Measurements from ENCODE around the gene SPTLC3. TPM values are rescaled to one million over a fixed set of nuclear protein-coding genes. Genes with fewer than 3 reads are reported as not detected.

The SPTLC3 gene
- total and polyA plus RNA-seq, 8 donors: 1.1 to 33.9 (median 2.1) TPM; not detected in 1

DNA sequence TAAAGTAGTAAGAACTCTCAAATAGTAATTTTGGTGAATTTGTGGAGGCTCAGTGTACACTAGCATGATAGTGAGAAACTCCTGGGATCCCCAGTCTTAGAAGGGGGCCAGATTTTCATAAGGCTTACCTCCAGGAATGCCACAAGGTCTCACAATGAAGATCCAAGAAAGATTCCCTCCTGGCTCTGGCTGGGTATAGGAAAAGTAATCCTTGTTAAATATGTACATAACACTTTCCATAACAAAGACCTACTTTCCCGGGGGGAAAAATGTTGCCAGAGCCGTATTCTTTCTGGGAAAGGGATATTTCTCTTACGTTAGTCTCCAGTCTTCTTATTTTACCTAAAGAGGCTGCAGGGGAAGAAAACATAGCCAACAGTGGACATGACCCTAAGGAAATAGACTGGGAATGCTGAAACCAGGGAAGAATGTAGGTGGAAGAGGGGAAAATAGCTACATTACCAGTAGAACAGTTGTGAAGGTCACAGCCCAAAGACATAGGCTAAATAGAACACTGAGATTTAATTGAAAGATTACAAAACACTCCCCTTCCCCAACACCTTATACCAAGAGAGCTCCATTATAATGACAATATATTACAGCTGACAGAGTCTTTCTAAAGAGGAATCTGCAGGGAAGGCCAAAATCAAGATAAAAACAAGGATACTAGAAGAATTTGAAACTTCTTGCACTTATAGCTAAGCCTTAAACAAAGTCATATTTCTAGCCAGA, 177.4 kb downstream of the SPTLC3 start:
- Histone ChIP-seq H3K4me1 (no peaks in the 10 kb centered on the region), H3K4me3 (no peak overlapping the region), H3K27me3 (no peaks in the 10 kb centered on the region), H3K36me3 (no peaks in the 10 kb centered on the region), H3K9me3 (no peaks in the 10 kb centered on the region), H3K27ac (no peak overlapping the region)
- 43 to 64% (median 54%) methylated on average over 3 of the region's 3 CpGs for WGBS, 5 donors
- TF ChIP-seq POLR2AphosphoS5 (IDR thresholded peaks at IDR 0.05): no peak
- TF ChIP-seq, protein P1, sequence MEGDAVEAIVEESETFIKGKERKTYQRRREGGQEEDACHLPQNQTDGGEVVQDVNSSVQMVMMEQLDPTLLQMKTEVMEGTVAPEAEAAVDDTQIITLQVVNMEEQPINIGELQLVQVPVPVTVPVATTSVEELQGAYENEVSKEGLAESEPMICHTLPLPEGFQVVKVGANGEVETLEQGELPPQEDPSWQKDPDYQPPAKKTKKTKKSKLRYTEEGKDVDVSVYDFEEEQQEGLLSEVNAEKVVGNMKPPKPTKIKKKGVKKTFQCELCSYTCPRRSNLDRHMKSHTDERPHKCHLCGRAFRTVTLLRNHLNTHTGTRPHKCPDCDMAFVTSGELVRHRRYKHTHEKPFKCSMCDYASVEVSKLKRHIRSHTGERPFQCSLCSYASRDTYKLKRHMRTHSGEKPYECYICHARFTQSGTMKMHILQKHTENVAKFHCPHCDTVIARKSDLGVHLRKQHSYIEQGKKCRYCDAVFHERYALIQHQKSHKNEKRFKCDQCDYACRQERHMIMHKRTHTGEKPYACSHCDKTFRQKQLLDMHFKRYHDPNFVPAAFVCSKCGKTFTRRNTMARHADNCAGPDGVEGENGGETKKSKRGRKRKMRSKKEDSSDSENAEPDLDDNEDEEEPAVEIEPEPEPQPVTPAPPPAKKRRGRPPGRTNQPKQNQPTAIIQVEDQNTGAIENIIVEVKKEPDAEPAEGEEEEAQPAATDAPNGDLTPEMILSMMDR (IDR thresholded peaks at IDR 0.05): no peak
- TF ChIP-seq EP300 (IDR thresholded peaks at IDR 0.05): no peak
- no peak for TF ChIP-seq POLR2A (IDR thresholded peaks at IDR 0.05)
- intact Hi-C loops (cut with DNase I; ENCODE audit: low total_unique reads): loop anchor here (10.0 kb wide), 1 partner anchor 59 kb away; no protein-coding TSS in a partner anchor
- no peak for DNase-seq

DNA sequence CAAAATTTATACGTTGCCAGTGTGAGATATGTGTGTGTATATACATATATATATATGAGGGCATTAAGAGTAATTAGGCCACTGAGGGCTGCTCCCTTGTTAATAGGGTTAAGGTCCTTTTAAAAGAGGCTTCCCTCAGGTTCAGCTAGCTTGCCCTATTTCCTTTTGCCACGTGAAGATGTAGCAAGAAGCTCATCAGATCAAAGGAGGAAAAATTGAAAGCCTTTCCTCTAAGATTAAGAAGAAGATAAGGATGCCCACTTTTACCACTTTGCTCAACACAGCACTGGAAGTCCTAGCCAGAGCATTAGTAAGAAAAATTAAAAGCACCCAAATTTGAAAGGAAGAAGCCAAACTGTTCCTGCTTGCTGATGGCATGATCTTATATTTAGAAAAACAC, 179.1 kb downstream of the SPTLC3 start:
- 36 to 65% (median 59%) methylated on average over 2 of the region's 2 CpGs for WGBS, 5 donors
- no peak for TF ChIP-seq EP300 (IDR thresholded peaks at IDR 0.05)
- no peak for TF ChIP-seq POLR2AphosphoS5 (IDR thresholded peaks at IDR 0.05)
- no peak for TF ChIP-seq POLR2A (IDR thresholded peaks at IDR 0.05)
- TF ChIP-seq, protein P1 (IDR thresholded peaks at IDR 0.05): no peak
- Histone ChIP-seq H3K27me3 (no peaks in the 10 kb centered on the region), H3K27ac (no peak overlapping the region), H3K36me3 (no peaks in the 10 kb centered on the region), H3K4me1 (no peaks in the 10 kb centered on the region), H3K9me3 (no peaks in the 10 kb centered on the region), H3K4me3 (no peak overlapping the region)
- no peak for DNase-seq
- intact Hi-C loops (cut with DNase I; ENCODE audit: low total_unique reads): loop anchor here (10.0 kb wide), 1 partner anchor 57 kb away; no protein-coding TSS in a partner anchor

DNA sequence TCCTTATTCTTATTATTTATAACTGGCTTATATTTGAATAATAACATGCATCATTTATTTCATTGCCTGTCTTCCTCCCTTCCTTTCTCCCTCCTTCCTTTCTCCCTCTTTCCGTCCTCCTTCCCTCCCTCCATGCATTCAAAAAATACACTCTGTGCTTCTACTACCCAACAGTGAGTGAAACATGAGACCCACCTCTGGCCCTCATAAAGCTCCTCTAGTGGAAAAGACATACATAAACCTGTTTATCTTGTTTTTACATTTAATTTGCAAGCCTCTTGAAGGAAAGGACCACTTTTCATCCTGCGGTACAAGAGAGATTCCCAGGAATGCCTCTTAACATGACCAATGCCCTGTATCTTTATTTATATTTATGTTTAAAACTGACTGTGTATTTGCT, 190.5 kb downstream of the SPTLC3 start:
- Histone ChIP-seq H3K36me3 (no peaks in the 10 kb centered on the region), H3K4me3 (no peak overlapping the region), H3K27ac (no peak overlapping the region), H3K4me1 (no peaks in the 10 kb centered on the region), H3K27me3 (no peaks in the 10 kb centered on the region), H3K9me3 (no peaks in the 10 kb centered on the region)
- DNase-seq: no peak
- WGBS, 5 donors: 69 to 82% (median 75%) methylated on average over 2 of the region's 2 CpGs
- TF ChIP-seq, protein P1 (IDR thresholded peaks at IDR 0.05): no peak
- TF ChIP-seq EP300 (IDR thresholded peaks at IDR 0.05): no peak
- no peak for TF ChIP-seq POLR2AphosphoS5 (IDR thresholded peaks at IDR 0.05)
- TF ChIP-seq POLR2A (IDR thresholded peaks at IDR 0.05): no peak
- intact Hi-C loops (cut with DNase I; ENCODE audit: low total_unique reads): no loop called here

DNA sequence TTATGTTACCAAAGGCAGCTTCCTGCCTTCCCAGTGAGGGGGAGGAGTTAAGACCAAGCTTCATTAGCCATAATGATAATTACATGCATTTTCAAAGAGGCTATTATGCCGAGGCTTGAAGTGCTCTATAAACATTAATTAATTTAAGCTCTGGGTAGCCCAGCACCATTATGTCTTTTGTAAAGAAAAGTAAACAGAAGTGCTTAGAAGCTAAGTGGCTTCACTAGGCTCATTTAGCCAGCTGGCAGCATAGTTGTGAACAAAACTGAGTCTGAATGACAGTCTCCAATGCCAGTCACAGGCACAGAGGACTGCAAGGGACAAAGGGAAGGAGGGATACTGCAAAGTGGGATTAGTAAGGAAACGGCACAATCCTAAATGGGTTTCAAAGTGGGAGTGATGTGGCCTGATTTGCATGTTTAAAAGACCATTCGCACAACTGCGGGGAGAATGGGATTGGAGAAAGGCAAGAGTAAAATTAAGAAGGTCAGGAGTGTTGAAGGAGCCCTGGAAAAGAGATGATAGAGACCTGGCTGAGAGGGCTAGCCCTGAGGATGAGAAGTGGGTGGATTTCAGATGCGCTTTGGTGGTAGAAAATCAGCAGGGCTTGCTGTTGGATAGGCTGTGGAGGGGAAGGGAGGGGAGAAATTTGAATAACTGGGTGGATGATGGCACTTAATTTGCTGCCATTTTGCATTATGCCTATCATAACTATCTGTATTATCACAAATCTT, 192.2 kb downstream of the SPTLC3 start:
- peak in 1 of 2 donors; percentile 17 for DNase-seq
- Histone ChIP-seq H3K4me3 (no peak overlapping the region), H3K36me3 (no peaks in the 10 kb centered on the region), H3K4me1 (no peaks in the 10 kb centered on the region), H3K27ac (no peak overlapping the region), H3K9me3 (no peaks in the 10 kb centered on the region), H3K27me3 (no peaks in the 10 kb centered on the region)
- intact Hi-C loops (cut with DNase I; ENCODE audit: low total_unique reads): no loop called here
- TF ChIP-seq POLR2AphosphoS5 (IDR thresholded peaks at IDR 0.05) (no peak), POLR2A (IDR thresholded peaks at IDR 0.05) (no peak), EP300 (IDR thresholded peaks at IDR 0.05) (no peak)
- TF ChIP-seq, protein P1 (IDR thresholded peaks at IDR 0.05): no peak
- WGBS, 5 donors: 42 to 46% (median 45%) methylated on average over 5 of the region's 5 CpGs
